ENCODE measurements around the gene KIAA0513. TPM values are rescaled to one million over a fixed set of nuclear protein-coding genes. Genes with fewer than 3 reads are reported as not detected.

KIAA0513 gene
- total RNA-seq, 1 donor from 2014 or later: 12.5 TPM

DNA sequence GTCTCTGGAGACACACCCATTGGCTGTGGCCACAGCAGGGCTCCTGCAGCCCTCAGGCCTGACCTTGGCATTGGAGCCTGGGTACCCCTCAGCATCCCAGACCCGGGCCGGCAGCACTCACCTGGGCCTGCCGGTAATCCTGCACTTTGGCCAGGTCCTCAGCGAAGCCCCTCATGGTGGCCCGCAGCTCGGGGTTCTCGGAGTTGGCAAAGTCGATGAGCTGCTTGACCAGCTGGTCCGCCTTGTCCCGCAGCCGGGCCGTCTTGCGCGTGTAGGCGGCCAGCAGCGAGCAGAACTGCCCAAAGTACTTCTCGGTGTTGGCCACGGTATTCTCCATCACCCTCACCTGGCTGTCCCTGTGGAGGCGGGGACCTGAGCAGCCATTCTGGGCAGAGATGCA is 82.5 kb downstream of the KIAA0513 start:
- no peak overlapping the region for H3K4me3 ChIP-seq (ENCODE audit: low read depth, low read length)
- no peak for DNase-seq (ENCODE audit: low read depth)
- TF ChIP-seq CTCF (conservative IDR thresholded peaks at IDR 0.05; ENCODE audit: low read depth, low read length): no peak

DNA sequence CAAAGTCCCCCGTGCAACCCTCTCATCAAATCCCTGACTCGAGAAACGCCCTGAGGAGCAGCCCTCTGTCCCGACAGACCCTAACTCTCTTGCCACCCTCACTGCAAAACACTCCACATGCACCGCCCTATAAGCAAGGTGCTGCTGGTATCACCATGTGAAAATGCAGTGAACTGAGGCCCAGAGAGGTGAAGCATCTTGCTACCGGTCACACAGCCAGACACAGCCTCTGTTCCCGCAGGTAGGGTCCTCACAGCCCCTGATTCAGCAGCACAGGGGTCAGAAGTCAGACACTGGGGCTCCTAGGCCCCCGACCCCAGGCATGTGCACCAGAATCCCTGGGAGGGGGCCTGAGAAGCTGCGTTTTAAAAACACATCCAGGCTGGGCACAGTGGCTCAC is 83.6 kb downstream of the KIAA0513 start:
- H3K4me3 ChIP-seq (ENCODE audit: low read depth, low read length): no peak overlapping the region
- TF ChIP-seq CTCF (conservative IDR thresholded peaks at IDR 0.05; ENCODE audit: low read depth, low read length): no peak
- DNase-seq (ENCODE audit: low read depth): no peak

DNA sequence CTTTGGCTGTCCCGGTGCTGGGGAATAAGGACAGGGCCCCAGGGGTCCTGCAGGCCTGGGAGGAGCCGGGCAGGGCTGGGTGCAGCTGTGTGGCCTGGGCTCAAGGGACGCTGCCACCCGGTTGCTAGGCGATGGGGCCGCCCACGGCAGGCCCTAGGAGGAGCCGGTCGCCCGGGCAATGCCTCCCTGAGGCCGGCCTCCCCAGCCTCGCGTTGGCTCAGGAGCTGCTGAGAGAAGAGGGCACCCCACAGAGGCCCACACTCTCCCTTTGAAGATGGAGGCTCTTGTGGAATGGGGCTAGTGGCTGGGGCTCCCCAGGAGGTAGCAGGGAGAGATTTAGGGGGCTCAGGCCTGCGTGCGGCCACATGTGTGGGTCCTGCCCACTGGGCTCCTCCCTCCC is 84.8 kb downstream of the KIAA0513 start, which contains the start of gene CIBAR2:
TSS of gene CIBAR2 (minus strand) at position 109 of the 400 bp plus-strand sequence. CDS start 120 bp downstream, outside the sequence.
- no peak for DNase-seq (ENCODE audit: low read depth)
- no peak for TF ChIP-seq CTCF (conservative IDR thresholded peaks at IDR 0.05; ENCODE audit: low read depth, low read length)

GRCh38 chr16:85113168-85113733 is 85.7 kb downstream of the KIAA0513 start:
- no peak for TF ChIP-seq CTCF (conservative IDR thresholded peaks at IDR 0.05; ENCODE audit: low read depth, low read length)
- H3K4me3 ChIP-seq (ENCODE audit: low read depth, low read length): no peak overlapping the region
- DNase-seq (ENCODE audit: low read depth): no peak

More for the DNA sequence above, 84.8 kb downstream of the KIAA0513 start, which contains the start of gene CIBAR2:
- H3K4me3 ChIP-seq (ENCODE audit: low read depth, low read length): no peak within 1 kb of the TSS

DNA sequence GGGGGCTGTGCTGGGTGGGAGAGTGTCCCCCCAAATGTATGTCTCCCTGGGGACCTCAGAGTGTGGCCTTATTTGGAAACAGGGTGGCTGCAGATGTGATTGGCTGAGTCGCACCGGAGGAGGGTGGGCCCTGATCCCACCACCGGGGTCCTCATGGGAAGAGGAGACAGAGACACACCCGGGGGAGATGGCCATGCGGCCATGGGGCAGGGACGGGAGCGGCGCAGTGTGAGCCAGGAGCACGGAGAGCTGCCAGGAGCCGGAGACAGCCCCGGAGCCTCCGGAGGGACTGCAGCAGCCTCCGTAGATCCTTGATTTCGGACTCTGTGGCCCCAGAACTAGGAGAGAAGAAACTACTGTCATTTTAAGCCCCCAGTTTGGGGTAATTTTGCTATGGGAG is 86.3 kb downstream of the KIAA0513 start:
- DNase-seq (ENCODE audit: low read depth): no peak
- no peak overlapping the region for H3K4me3 ChIP-seq (ENCODE audit: low read depth, low read length)
- no peak for TF ChIP-seq CTCF (conservative IDR thresholded peaks at IDR 0.05; ENCODE audit: low read depth, low read length)

GRCh38 chr16:85114909-85115567 is 87.4 kb downstream of the KIAA0513 start:
- TF ChIP-seq CTCF (conservative IDR thresholded peaks at IDR 0.05; ENCODE audit: low read depth, low read length): peak; percentile 96
- peak overlapping the region; percentile 20 for H3K4me3 ChIP-seq (ENCODE audit: low read depth, low read length)
- peak; percentile 6 for DNase-seq (ENCODE audit: low read depth)

- no peak overlapping the region for H3K4me3 ChIP-seq (ENCODE audit: low read depth, low read length)
- TF ChIP-seq CTCF (conservative IDR thresholded peaks at IDR 0.05; ENCODE audit: low read depth, low read length): no peak
- no peak for DNase-seq (ENCODE audit: low read depth)
Observed at GRCh38 chr16:85117418-85117817, 89.8 kb downstream of the KIAA0513 start.
